GM19193 (cell line): Measurements from ENCODE around the gene ADAMTS17.

ENCODE experiments used
- POLR2A ChIP-seq: IDR thresholded peaks from 4 replicates; pipeline ENCODE4 v1.6.1; 2011; ENCODE audit not compliant: insufficient read depth, insufficient read length; ENCODE audit errors: extremely low read depth

The ADAMTS17 gene

GRCh38 chr15:100308213-100308600 lies 33.6 kb downstream of the ADAMTS17 start:
- no peak for TF ChIP-seq POLR2A

- TF ChIP-seq POLR2A: no peak
Observed at GRCh38 chr15:100307241-100308212, 34.2 kb downstream of the ADAMTS17 start.

GRCh38 chr15:100306098-100306497 lies 35.7 kb downstream of the ADAMTS17 start:
- no peak for TF ChIP-seq POLR2A

GRCh38 chr15:100301910-100302431 lies 39.8 kb downstream of the ADAMTS17 start:
- no peak for TF ChIP-seq POLR2A

- no peak for TF ChIP-seq POLR2A
Observed at GRCh38 chr15:100298257-100298656, 43.5 kb downstream of the ADAMTS17 start.

GRCh38 chr15:100297812-100298211 lies 44.0 kb downstream of the ADAMTS17 start:
- no peak for TF ChIP-seq POLR2A

- TF ChIP-seq POLR2A: no peak
Observed at GRCh38 chr15:100295939-100296565, 45.7 kb downstream of the ADAMTS17 start.

GRCh38 chr15:100292010-100292409 lies 49.8 kb downstream of the ADAMTS17 start:
- no peak for TF ChIP-seq POLR2A

GRCh38 chr15:100291106-100291505 lies 50.7 kb downstream of the ADAMTS17 start:
- TF ChIP-seq POLR2A: no peak

- no peak for TF ChIP-seq POLR2A
Observed at GRCh38 chr15:100285641-100286295, 56.0 kb downstream of the ADAMTS17 start.

- TF ChIP-seq POLR2A: no peak
Observed at GRCh38 chr15:100284701-100285100, 57.1 kb downstream of the ADAMTS17 start.

GRCh38 chr15:100284191-100284590 lies 57.6 kb downstream of the ADAMTS17 start:
- TF ChIP-seq POLR2A: no peak

- TF ChIP-seq POLR2A: no peak
Observed at GRCh38 chr15:100281096-100281917, 60.5 kb downstream of the ADAMTS17 start.

GRCh38 chr15:100279849-100280248 lies 61.9 kb downstream of the ADAMTS17 start:
- no peak for TF ChIP-seq POLR2A

- no peak for TF ChIP-seq POLR2A
Observed at GRCh38 chr15:100279446-100279845, 62.3 kb downstream of the ADAMTS17 start.
